GM21526 (cell line): ENCODE results near the gene KRAS.
"Not testable (repeated sequence)": the region's sequence is repeated elsewhere in the genome, so short reads cannot be mapped to it uniquely, and the experiment has no call there.

ENCODE experiments used
- ATAC-seq: cut with Tn5 transposase; IDR thresholded peaks from one replicate; pipeline ENCODE4 v1.9.1; 2021; ENCODE audit warnings: moderate library complexity; ENCODE audit not compliant: unreplicated experiment, low FRiP score

Gene KRAS

GRCh38 chr12:25250744-25251730 lies at the start of gene KRAS:
Gene KRAS (minus strand): TSS chr12:25250929.
- ATAC-seq = peak; percentile 81

GRCh38 chr12:25296381-25296780 lies 45.7 kb upstream of the KRAS start:
- ATAC-seq = no peak

GRCh38 chr12:25295361-25295760 lies 44.6 kb upstream of the KRAS start:
- no peak for ATAC-seq

GRCh38 chr12:25293653-25294052 lies 42.9 kb upstream of the KRAS start:
- no peak for ATAC-seq

GRCh38 chr12:25292810-25293221 lies 42.1 kb upstream of the KRAS start:
- ATAC-seq = not testable (repeated sequence)

GRCh38 chr12:25287610-25288009 lies 36.9 kb upstream of the KRAS start:
- ATAC-seq = no peak

GRCh38 chr12:25286837-25287236 lies 36.1 kb upstream of the KRAS start:
- no peak for ATAC-seq

- no peak for ATAC-seq
Observed at GRCh38 chr12:25284024-25284423, 33.3 kb upstream of the KRAS start.

GRCh38 chr12:25283006-25283405 lies 32.3 kb upstream of the KRAS start:
- no peak for ATAC-seq

GRCh38 chr12:25280082-25280481 lies 29.4 kb upstream of the KRAS start:
- ATAC-seq = no peak

- no peak for ATAC-seq
Observed at GRCh38 chr12:25278269-25278668, 27.5 kb upstream of the KRAS start.

- ATAC-seq = no peak
Observed at GRCh38 chr12:25276199-25276937, 25.6 kb upstream of the KRAS start.

- no peak for ATAC-seq
Observed at GRCh38 chr12:25271486-25272098, 20.9 kb upstream of the KRAS start.

GRCh38 chr12:25269701-25270100 lies 19.0 kb upstream of the KRAS start:
- no peak for ATAC-seq

GRCh38 chr12:25266497-25266896 lies 15.8 kb upstream of the KRAS start:
- ATAC-seq = no peak

GRCh38 chr12:25264862-25265261 lies 14.1 kb upstream of the KRAS start:
- no peak for ATAC-seq

- ATAC-seq = no peak
Observed at GRCh38 chr12:25264114-25264513, 13.4 kb upstream of the KRAS start.

GRCh38 chr12:25263594-25263993 lies 12.9 kb upstream of the KRAS start:
- no peak for ATAC-seq

GRCh38 chr12:25262389-25263074 lies 11.8 kb upstream of the KRAS start:
- no peak for ATAC-seq

- no peak for ATAC-seq
Observed at GRCh38 chr12:25257590-25258324, 7.0 kb upstream of the KRAS start.
